HG03342 (cell line): ENCODE measurements around the gene GNAQ.

Source experiments
- ATAC-seq: cut with Tn5 transposase; IDR thresholded peaks from one replicate; pipeline ENCODE4 v1.9.1; 2021; ENCODE audit warnings: mild to moderate bottlenecking, moderate library complexity; ENCODE audit not compliant: unreplicated experiment

GNAQ gene

DNA sequence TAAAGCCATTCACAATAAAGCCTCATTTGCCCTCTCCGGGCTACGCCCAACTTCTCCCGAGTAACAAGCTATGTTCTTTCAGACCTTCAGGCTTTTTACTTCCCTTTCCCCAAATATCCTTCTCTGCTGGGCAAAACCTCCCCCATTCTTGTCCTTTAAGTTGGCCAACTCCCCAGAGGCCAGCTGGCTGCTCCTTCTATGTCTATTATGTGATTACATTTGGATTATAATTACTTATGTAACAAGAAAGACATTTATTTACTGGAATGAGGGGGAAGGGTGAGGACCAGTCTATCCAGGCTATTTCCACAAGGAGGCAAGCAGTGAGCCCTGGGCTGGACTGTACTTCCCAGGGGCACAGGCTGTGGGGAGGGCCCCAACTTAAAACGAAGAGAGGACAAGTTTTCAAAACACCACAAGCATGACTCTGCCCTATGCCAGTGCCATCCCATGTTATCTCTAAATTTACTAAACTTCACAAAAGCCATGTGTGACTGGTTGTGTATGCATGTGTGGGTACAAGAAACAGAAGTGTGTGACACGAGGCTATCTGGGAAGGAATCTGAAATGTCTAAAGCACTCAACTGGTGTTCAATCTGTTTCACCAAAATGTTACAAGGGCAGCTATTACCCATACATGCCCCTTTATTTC is 84.5 kb downstream of the GNAQ start:
- no peak for ATAC-seq

GRCh38 chr9:77946296-77946695 is 85.3 kb downstream of the GNAQ start:
- ATAC-seq = no peak

DNA sequence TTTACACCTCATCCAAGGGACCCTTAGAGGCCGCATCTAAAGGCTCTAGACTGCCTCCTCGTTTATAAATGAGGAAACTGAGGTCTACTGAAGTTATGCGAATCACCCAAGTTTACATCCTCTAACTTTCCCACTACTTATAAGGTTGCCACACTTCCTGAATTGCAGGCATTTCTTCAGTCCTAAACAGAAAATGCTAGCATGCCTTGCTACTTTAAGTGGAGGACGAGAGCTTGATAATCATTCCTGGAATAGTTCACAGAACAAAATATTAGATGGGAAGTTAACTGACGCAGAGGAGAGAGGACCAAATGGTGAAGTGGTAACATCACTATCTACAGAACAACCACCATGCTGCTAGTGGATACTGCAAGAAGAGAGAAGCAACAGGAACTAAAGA is 85.8 kb downstream of the GNAQ start:
- no peak for ATAC-seq

GRCh38 chr9:77944556-77945243 is 86.9 kb downstream of the GNAQ start:
- ATAC-seq = no peak

DNA sequence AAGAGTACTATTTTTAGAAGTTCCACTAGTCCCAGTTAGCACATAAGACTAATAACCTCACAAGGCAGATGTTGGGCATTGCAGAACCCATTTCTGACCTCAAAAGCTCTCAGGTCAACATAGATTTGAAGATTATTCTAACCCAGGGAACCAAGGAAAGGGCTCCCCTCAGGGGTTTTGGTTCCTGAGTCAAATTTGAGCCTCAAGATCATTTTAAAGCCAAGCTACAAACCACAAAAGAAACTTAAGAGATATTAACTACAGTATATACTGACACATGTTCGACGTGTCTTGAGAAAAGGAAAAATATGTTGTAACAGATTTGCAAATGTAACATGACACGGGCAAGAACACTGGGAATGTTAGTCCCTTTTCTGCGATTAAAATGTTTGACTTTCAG is 88.6 kb downstream of the GNAQ start:
- no peak for ATAC-seq

- ATAC-seq = no peak
Observed at GRCh38 chr9:77939149-77939668, 92.4 kb downstream of the GNAQ start.

DNA sequence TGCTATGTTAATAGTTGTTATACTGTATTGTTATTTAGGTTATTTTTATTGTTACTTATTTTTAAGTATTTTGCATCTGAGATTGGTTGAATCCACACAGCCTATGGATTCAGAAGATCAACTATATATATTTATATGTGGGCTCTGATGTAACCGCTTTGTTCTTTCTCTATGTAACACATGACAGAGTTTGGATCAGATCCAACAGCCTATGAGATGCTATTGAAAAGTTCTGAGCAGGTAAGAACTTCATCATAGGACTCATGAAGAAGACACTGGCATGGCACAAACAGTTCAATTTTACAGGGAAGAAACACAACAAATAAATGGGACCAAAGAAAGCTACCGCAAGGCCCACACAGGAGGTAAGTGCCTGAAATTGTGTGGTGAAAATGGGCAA is 93.4 kb downstream of the GNAQ start:
- no peak for ATAC-seq

GRCh38 chr9:77935974-77936373 is 95.6 kb downstream of the GNAQ start:
- ATAC-seq = no peak

GRCh38 chr9:77935211-77935610 is 96.4 kb downstream of the GNAQ start:
- ATAC-seq = no peak

GRCh38 chr9:77933976-77934375 is 97.6 kb downstream of the GNAQ start:
- no peak for ATAC-seq

DNA sequence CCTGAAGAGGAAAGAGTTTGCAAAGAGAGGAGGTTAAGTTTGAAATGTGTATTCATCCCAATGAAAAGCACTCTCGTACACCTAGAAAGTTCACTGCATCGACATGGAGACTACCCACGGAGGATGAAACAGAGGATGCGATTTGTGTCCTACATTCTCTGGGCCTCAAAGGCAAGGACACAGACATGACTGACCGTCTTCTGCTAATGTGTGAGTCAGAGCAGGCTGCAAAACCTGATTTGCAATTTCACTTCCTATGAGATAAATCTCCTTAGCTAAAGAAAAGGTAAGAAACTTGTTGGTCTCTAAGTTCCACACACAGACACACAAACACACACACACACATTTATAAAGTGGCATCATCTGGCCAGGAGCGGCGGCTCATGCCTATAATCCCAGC is 98.6 kb downstream of the GNAQ start:
- no peak for ATAC-seq

GRCh38 chr9:77929942-77930341 is 101.7 kb downstream of the GNAQ start:
- ATAC-seq = no peak

DNA sequence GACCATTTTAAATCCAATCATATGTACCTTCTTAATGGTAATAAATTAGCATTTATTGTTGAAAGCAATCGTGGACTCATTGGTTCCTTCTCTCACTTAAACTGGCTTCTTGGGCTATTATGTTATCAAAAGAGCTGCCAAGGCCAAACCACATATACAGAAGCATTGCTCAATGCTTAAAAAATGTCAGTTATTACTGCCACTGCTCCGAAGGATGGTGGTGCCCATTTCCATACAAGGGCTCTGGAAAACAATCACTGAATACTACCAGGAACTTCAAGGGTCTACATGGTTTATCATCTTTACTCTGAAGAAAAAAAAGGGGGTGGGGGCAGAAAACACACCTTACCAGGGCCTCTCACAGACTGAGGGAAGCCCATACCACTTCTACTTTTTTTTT is 104.3 kb downstream of the GNAQ start:
- ATAC-seq = no peak

DNA sequence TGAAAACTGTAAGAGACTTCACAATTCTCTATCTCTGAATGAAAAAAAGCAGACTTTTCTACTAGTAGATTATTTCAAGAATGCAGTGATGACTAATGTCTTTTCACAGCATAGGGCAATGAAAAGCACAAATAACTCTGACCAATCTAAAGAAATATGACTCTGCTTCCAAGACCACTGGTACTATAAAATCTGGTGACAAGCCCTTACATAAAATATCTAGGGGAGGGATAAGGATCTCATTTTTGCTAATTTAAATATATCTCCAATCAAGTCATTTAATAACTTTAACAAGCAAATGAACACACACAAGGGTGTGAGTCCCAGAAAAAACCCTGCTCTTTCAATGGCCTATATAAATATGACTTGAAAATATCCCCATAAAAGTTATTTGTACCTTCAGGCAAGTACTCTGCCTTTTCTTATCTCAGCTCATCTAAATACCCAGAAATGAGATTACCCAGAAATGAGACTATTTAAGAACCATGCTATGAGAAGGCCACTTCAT is 105.2 kb downstream of the GNAQ start:
- ATAC-seq = no peak

DNA sequence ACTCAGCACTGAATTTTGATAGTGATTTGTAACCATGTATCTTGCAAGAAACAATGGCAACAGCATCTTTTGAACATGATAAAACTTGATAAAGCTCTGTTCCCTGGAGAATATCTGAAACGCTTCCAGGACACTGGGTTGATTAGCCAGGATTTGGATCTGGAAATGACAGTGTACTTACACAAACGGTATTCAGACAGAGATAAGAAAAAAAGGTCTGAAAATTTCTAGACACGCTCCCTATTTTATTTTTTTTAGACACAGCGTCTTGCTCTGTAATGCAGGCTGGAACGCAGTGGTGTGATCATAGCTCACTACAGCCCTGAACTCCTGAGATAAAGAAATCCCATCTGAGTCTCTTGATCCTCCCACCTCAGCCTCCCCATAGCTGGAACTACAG is 109.0 kb downstream of the GNAQ start:
- ATAC-seq = no peak

DNA sequence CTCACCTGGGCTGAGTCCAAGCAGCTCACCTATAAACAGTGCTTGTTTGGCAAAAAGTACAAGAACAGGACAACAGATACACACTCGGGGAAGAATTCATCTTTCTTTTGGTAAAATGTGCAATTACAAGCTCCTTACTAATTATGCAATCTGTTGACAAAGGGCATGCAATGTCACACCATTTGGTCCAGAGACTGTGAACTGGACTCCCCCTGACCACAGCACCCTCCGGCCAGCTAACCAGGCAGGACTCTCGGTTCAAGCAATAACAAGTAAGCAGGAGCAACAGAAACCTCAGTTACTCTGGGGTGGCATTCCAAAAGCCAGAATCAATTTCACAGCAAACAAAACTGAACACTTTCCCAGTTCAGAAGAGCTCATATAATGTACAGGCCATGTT is 113.8 kb downstream of the GNAQ start:
- ATAC-seq = no peak

GRCh38 chr9:77916820-77917219 is 114.8 kb downstream of the GNAQ start:
- ATAC-seq = no peak

DNA sequence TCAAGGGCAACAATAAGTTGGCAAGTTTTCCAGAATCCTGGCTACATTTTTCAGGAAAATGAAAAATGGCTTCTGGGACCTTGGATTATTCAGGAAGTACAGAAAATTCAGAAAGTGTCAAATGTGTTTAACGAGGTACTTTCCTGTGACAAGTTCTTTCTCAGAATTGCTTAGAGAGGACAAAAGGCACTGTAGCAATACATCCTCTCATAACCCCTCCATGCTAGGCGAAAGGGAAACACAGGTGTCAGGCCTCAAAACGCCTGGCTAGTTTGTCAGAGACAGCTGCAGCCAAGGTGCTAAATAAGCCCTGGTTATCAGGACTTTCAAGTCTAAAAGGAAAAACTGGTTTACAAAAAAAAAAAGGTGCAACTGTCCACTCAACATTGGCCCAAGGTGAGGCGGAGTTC is 115.2 kb downstream of the GNAQ start:
- peak; percentile 59 for ATAC-seq

DNA sequence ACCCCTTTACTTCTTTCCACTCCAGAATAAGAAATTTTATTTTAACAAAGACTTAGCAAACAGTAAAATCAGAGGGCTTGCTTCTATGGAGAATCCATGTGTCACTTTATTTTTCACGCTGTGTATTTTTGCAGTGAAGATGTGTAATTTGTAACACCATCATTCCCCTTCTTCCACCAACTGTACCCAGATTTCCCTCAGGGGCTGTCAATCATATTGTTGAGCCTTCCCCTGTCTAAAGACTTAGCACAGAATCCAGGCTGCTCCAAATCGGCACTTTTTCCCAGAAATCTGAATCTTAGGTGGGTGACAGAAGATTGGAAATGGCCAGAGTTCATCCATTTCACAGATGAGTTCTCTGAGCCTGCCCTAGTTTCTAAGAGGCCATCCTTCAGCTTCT is 115.9 kb downstream of the GNAQ start:
- no peak for ATAC-seq

DNA sequence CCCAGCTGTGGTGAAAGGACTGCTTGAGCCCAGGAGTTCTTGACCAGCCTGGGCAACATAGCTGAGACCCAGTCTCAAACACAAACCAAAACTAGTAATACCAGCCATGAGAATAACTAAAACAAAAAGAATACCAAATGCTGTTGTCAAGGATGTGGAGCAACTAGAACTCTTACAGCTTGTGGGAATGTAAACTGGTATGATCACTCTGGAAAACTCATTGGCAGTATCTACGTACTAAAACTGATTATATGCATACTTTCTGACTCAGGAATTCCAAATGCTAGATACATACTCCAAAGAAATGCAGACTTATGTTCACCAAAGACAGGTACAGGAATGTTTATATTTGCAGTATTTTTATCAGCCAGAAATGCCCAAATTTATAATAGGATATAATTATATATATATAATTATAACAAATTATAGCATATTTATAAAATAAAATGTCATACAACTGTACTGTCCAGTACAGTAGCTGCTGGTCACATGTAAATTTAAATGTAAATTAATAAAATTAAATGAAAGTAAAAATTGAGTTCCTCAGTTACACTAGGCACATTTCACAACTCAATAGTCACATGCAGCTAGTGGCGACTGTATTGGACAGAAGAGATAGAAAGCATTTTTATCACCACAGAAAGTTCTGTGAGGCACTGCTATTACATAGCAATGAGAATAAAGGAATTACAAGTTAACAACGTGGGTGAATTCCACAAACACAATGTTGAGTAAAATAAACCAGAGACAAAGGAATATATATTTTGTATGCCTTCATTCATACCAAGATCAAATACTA is 118.5 kb downstream of the GNAQ start:
- no peak for ATAC-seq

- ATAC-seq = no peak
Observed at GRCh38 chr9:77911928-77912327, 119.7 kb downstream of the GNAQ start.

- no peak for ATAC-seq
Observed at GRCh38 chr9:77910194-77910621, 121.4 kb downstream of the GNAQ start.
